K562 (cell line): ENCODE results near the gene GLIPR2. TPM values are rescaled to one million over a fixed set of nuclear protein-coding genes. Genes with fewer than 3 reads are reported as not detected.

ENCODE experiments used
- DPF2 ChIP-seq: fragments of 450-650 bp; IDR thresholded peaks from 2 replicates; pipeline ENCODE4 v1.6.1; 2016
- E2F5 ChIP-seq: sonication (generic); formaldehyde crosslinking; IDR thresholded peaks from 2 replicates; pipeline ENCODE4 v1.8.0; 2022; ENCODE audit warnings: mild to moderate bottlenecking, missing genetic modification reagents
- EGR1 ChIP-seq: fragments of 450-650 bp; conservative IDR thresholded peaks from 2 replicates; pipeline ENCODE4 v1.6.1; 2017; ENCODE audit warnings: mild to moderate bottlenecking
- FOXA3 ChIP-seq, 2 experiments: fragments of 450-650 bp in 1 of 2; sonication (generic) in 1 of 2; formaldehyde crosslinking; IDR thresholded peaks in 1 of 2; conservative IDR thresholded peaks in 1 of 2; 2 replicates each; pipeline versions ENCODE4 v1.4.0 to v1.8.0; 2020 to 2022; ENCODE audit warnings: mild to moderate bottlenecking in 2 of 2, missing genetic modification reagents in 1 of 2
- HNRNPLL ChIP-seq: fragments of 200-400 bp; formaldehyde crosslinking; IDR thresholded peaks from 2 replicates; pipeline ENCODE4 v1.6.1; 2017; ENCODE audit warnings: low read length, low read depth, mild to moderate bottlenecking; ENCODE audit not compliant: poor library complexity, severe bottlenecking
- LCOR ChIP-seq: sonication (generic); formaldehyde crosslinking; IDR thresholded peaks from 2 replicates; pipeline ENCODE4 v1.8.0; 2022; ENCODE audit warnings: mild to moderate bottlenecking, missing genetic modification reagents
- MAFG ChIP-seq: fragments of 450-650 bp; conservative IDR thresholded peaks from 2 replicates; pipeline ENCODE4 v1.6.1; 2016; ENCODE audit warnings: missing genetic modification characterization, missing compliant biosample characterization
- NCOA4 ChIP-seq: fragments of 450-650 bp; IDR thresholded peaks from 2 replicates; pipeline ENCODE4 v1.6.1; 2018; ENCODE audit warnings: mild to moderate bottlenecking; ENCODE audit not compliant: partially characterized antibody
- NFATC3 ChIP-seq: fragments of 450-650 bp; IDR thresholded peaks from 2 replicates; pipeline ENCODE4 v1.6.1; 2017; ENCODE audit warnings: mild to moderate bottlenecking
- OTX1 ChIP-seq: fragments of 450-650 bp; formaldehyde crosslinking; IDR thresholded peaks from 2 replicates; pipeline ENCODE4 v1.4.0; 2022; ENCODE audit warnings: mild to moderate bottlenecking
- RBM22 ChIP-seq: fragments of 200-400 bp; formaldehyde crosslinking; IDR thresholded peaks from 2 replicates; pipeline ENCODE4 v1.6.1; 2018; ENCODE audit warnings: low read length, low read depth; ENCODE audit not compliant: poor library complexity, severe bottlenecking
- SMARCC2 ChIP-seq: fragments of 450-650 bp; IDR thresholded peaks from 2 replicates; pipeline ENCODE4 v1.6.1; 2017; ENCODE audit warnings: antibody characterized with exemption, moderate library complexity, mild to moderate bottlenecking, low read depth
- SMARCE1 ChIP-seq: fragments of 450-650 bp; IDR thresholded peaks from 2 replicates; pipeline ENCODE4 v1.7.1; 2016; ENCODE audit warnings: mild to moderate bottlenecking
- SNIP1 ChIP-seq: fragments of 450-650 bp; IDR thresholded peaks from 2 replicates; pipeline ENCODE4 v1.7.1; 2017; ENCODE audit warnings: low read depth, mild to moderate bottlenecking
- TAF15 ChIP-seq: fragments of 200-400 bp; formaldehyde crosslinking; IDR thresholded peaks from 2 replicates; pipeline ENCODE4 v1.6.1; 2017; ENCODE audit warnings: mild to moderate bottlenecking, low read depth, low read length, moderate library complexity
- USF2 ChIP-seq: sonication (generic); formaldehyde crosslinking; IDR thresholded peaks from 2 replicates; pipeline ENCODE4 v1.5.0; 2020; ENCODE audit warnings: missing genetic modification reagents
- ZNF282 ChIP-seq: sonication (generic); formaldehyde crosslinking; IDR thresholded peaks from 2 replicates; pipeline ENCODE4 v1.8.1; 2023; ENCODE audit warnings: missing genetic modification reagents
- ZNF766 ChIP-seq: fragments of 200-800 bp; sonication (Bioruptor generic); conservative IDR thresholded peaks from 2 replicates; pipeline ENCODE4 v1.6.1; 2016; ENCODE audit warnings: missing genetic modification characterization, missing compliant biosample characterization
- polyA plus RNA-seq, 8 experiments: library from polyadenylated mRNA; depleted of rRNA in 4 of 8; stranded (reverse) in 5 of 8; unstranded in 3 of 8; fragments of >200 nt; fragmentation: Nextera tagmentation in 2 of 8; fragmentation: Illumina TruSeq in 1 of 8; extraction: Ambion mirVana in 2 of 8; extraction: Trizol in 1 of 8; gene quantifications; 2 replicates each; pipeline versions ENCODE4 v1.2.1 to v1.2.3, GENCODE V29; 2011 to 2014; ENCODE audit warnings: inconsistent platforms in 1 of 8, missing spikeins in 1 of 8
- total RNA-seq, 7 experiments: library from RNA; depleted of rRNA in 6 of 7; stranded (reverse); fragments of >200 nt in 6 of 7; fragmentation: Illumina TruSeq in 2 of 7; extraction: Trizol in 2 of 7; gene quantifications; 2 replicates each; pipeline versions ENCODE4 v1.2.1 to v1.2.3, GENCODE V29; 2011 to 2021; ENCODE audit warnings: low replicate concordance in 1 of 7
- TF ChIP-seq, protein P1 (sequence below): fragments of 250-450 bp; sonication (Bioruptor Pico); IDR thresholded peaks from 2 replicates; pipeline ENCODE4 v1.5.0; 2022; ENCODE audit warnings: mild to moderate bottlenecking
- TF ChIP-seq, protein P2 (sequence below), 2 experiments: fragments of 450-650 bp in 1 of 2; sonication (generic) in 1 of 2; formaldehyde crosslinking in 1 of 2; IDR thresholded peaks in 1 of 2; conservative IDR thresholded peaks in 1 of 2; 2 replicates each; pipeline versions ENCODE4 v1.6.1 to v1.8.1; 2016 to 2023; ENCODE audit warnings: mild to moderate bottlenecking in 2 of 2, moderate library complexity in 2 of 2, inconsistent platforms in 1 of 2, missing genetic modification reagents in 1 of 2
- TF ChIP-seq, protein P3 (sequence below): sonication (generic); formaldehyde crosslinking; IDR thresholded peaks from 2 replicates; pipeline ENCODE4 v1.8.0; 2022; ENCODE audit warnings: missing genetic modification reagents, mild to moderate bottlenecking, borderline replicate concordance

GLIPR2 gene
- total and polyA plus RNA-seq, 9 of the 15 experiments (the other 6 are each of a cell fraction or from before 2014, with no cell fraction given) = 1.4 to 8.8 (median 2.9) TPM

DNA sequence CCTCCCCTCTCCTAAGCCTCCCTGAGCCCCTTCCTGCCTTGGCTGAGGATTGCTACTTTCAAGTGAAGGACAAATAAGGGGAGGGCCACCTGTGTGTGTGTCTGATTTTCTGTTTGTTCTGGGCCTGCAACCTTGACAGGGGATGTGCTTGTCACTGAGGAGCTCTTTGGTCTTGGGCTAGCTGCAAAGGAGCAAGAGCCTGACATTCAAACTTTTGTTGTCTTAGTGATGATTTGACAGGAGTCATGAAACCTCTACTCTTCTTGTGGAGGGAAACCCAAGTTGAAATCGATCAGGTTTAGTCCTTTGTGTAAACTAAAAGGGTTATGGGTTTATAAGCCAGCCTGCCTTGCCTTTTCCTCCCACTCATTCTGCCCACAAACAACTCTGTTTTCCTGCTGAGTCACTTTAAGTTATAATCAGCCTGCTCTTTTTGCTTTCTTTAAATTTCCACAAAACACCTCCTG lies 71.0 kb downstream of the GLIPR2 start (continued):
- TF ChIP-seq NCOA4 = no peak
- TF ChIP-seq, protein P1, sequence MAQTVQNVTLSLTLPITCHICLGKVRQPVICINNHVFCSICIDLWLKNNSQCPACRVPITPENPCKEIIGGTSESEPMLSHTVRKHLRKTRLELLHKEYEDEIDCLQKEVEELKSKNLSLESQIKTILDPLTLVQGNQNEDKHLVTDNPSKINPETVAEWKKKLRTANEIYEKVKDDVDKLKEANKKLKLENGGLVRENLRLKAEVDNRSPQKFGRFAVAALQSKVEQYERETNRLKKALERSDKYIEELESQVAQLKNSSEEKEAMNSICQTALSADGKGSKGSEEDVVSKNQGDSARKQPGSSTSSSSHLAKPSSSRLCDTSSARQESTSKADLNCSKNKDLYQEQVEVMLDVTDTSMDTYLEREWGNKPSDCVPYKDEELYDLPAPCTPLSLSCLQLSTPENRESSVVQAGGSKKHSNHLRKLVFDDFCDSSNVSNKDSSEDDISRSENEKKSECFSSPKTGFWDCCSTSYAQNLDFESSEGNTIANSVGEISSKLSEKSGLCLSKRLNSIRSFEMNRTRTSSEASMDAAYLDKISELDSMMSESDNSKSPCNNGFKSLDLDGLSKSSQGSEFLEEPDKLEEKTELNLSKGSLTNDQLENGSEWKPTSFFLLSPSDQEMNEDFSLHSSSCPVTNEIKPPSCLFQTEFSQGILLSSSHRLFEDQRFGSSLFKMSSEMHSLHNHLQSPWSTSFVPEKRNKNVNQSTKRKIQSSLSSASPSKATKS (CRISPR knock-in tag) = no peak
- peak; percentile 80 for TF ChIP-seq MAFG (tag)
- TF ChIP-seq ZNF282 (CRISPR knock-in tag) = no peak
- peak; percentile 75 for TF ChIP-seq EGR1
- TF ChIP-seq HNRNPLL = no peak
- TF ChIP-seq DPF2 = peak; percentile 40; the same call in 1 of the 2 replicates
- no peak for TF ChIP-seq NFATC3
- no peak for TF ChIP-seq OTX1 (CRISPR knock-in tag)
- TF ChIP-seq E2F5 (CRISPR knock-in tag) = no peak
- 0 out of 2 replicates have a peak, but pooled peaks have one; percentile 18 for TF ChIP-seq ZNF766 (CRISPR knock-in tag)
- no peak for TF ChIP-seq USF2 (CRISPR knock-in tag)
- TF ChIP-seq SMARCC2 = 0 out of 2 replicates have a peak, but pooled peaks have one; percentile 24
- no peak for TF ChIP-seq SMARCE1
- TF ChIP-seq LCOR = no peak
- TF ChIP-seq, protein P2, sequence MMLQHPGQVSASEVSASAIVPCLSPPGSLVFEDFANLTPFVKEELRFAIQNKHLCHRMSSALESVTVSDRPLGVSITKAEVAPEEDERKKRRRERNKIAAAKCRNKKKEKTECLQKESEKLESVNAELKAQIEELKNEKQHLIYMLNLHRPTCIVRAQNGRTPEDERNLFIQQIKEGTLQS (IDR thresholded peaks at IDR 0.05) = no peak
- TF ChIP-seq, protein P2 (CRISPR knock-in tag; conservative IDR thresholded peaks at IDR 0.05) = no peak
- no peak for TF ChIP-seq FOXA3 (CRISPR knock-in tag; conservative IDR thresholded peaks at IDR 0.05 in 1 of 2, IDR thresholded peaks at IDR 0.05 in 1 of 2)
- TF ChIP-seq TAF15 = no peak
- no peak for TF ChIP-seq RBM22
- TF ChIP-seq, protein P3, sequence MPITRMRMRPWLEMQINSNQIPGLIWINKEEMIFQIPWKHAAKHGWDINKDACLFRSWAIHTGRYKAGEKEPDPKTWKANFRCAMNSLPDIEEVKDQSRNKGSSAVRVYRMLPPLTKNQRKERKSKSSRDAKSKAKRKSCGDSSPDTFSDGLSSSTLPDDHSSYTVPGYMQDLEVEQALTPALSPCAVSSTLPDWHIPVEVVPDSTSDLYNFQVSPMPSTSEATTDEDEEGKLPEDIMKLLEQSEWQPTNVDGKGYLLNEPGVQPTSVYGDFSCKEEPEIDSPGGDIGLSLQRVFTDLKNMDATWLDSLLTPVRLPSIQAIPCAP = no peak
- no peak for TF ChIP-seq SNIP1
